ENCODE results near the gene HDAC11. TPM values are rescaled to one million over a fixed set of nuclear protein-coding genes. Genes with fewer than 3 reads are reported as not detected.

The HDAC11 gene
- total RNA-seq, 1 donor from 2014 or later, result 18.2 TPM

DNA sequence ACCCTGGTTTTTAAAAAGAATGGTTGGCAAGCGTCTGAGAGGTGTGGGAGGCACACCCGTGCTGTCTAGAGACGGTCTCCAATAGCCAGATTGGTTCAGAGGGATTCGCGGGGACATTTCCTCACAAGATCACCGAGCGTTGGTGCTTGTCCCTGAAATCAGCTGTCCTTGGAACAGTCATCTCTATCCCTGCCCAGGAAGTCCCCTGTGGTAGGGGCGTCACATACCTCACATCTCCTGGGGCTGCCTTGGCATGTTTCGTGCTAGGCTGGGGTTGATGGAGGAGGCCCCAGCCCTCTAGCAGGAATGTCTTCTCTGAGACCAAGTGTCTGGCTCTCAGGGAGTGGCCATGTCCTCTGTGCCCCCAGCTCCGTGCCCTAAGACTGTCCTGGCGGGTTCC, 75.6 kb downstream of the HDAC11 start:
- no peak for TF ChIP-seq CTCF (IDR thresholded peaks at IDR 0.05)
- ATAC-seq (no peak), DNase-seq (no peak)
- H3K27me3 ChIP-seq (ENCODE audit: low read depth), result peaks cover 9% of the 10 kb centered on the region
- no peak overlapping the region for H3K27ac ChIP-seq
- intact Hi-C loops (cut with DNase I), result no loop called here
- no peaks in the 10 kb centered on the region for H3K4me1 ChIP-seq
- no peaks in the 10 kb centered on the region for H3K36me3 ChIP-seq
- H3K9me3 ChIP-seq, result no peaks in the 10 kb centered on the region
- no peak overlapping the region for H3K4me3 ChIP-seq

Other genes with a start within 250 kb of the HDAC11 start
- gene NUP210, start 60.0 kb upstream of the HDAC11 start, total RNA-seq, result 22.2 TPM
- gene FBLN2, start 68.8 kb downstream of the HDAC11 start, total RNA-seq, result 40.8 TPM